Measurements from ENCODE around the gene NCKIPSD.
A peak's percentile ranks its signal among the peaks of the same experiment; 100 is the strongest.

Gene NCKIPSD

GRCh38 chr3:48664313-48664644, 21.4 kb downstream of the NCKIPSD start:
- Histone ChIP-seq H3K4me3 (ENCODE audit: low read length) (peak overlapping the region; percentile 71), H3K9ac (ENCODE audit: low read length) (no peak overlapping the region), H3K27ac (ENCODE audit: low read length) (no peak overlapping the region), H3K27me3 (ENCODE audit: control insufficient read depth, insufficient read depth, low read length) (no peaks in the 10 kb centered on the region), H3K4me1 (ENCODE audit: control insufficient read depth, low read depth, low read length) (peaks cover 4% of the 10 kb centered on the region), H3K9me3 (ENCODE audit: control insufficient read depth, low read depth, low read length) (no peaks in the 10 kb centered on the region), H3K36me3 (ENCODE audit: control insufficient read depth, low read depth, low read length) (peaks cover 3% of the 10 kb centered on the region)

DNA sequence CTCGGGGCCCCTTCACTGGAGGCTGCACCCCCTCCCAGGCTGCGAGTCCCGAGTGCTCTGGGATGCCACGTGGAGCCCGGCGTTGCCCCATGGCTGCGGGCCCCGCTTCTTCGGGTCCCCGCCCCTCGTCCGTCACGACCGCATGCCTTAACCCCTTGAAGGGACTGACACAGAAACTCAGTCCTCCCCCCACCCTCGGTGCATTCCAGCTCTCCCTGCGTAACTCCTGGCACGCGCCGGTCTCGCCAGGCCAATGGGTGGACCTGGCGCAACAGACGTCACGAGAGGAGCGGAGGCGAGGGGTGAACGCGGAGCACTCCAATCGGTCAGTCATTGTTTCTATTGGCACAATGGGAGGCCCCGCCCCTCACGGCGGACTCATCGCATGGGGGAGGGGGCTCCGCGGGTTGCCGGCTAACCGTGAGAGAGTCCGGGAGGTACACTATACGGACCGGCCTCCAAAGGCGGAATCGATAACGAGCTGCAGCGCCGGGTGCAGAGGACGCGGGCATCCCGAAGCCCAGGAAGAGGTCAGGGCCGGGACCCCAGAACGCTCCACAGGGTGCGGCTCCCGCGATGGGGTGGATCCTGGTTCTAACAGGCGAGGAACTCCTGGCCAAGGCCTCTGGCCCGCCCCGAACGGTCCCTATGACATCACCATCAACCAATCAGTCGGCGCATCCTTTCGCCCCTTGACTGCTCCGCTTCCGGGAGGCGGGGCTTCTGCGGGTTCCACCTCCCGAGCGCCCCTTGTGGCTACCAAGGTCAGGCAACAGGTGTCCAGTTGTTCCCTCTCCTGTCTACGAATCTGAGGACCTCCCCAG, 22.0 kb downstream of the NCKIPSD start:
- Histone ChIP-seq H3K9me3 (ENCODE audit: control insufficient read depth, low read depth, low read length) (no peaks in the 10 kb centered on the region), H3K36me3 (ENCODE audit: control insufficient read depth, low read depth, low read length) (peaks cover 5% of the 10 kb centered on the region), H3K27ac (ENCODE audit: low read length) (peak overlapping the region; percentile 78), H3K4me3 (ENCODE audit: low read length) (peak overlapping the region; percentile 71), H3K27me3 (ENCODE audit: control insufficient read depth, insufficient read depth, low read length) (no peaks in the 10 kb centered on the region), H3K9ac (ENCODE audit: low read length) (peak overlapping the region; percentile 94), H3K4me1 (ENCODE audit: control insufficient read depth, low read depth, low read length) (peaks cover 4% of the 10 kb centered on the region)

DNA sequence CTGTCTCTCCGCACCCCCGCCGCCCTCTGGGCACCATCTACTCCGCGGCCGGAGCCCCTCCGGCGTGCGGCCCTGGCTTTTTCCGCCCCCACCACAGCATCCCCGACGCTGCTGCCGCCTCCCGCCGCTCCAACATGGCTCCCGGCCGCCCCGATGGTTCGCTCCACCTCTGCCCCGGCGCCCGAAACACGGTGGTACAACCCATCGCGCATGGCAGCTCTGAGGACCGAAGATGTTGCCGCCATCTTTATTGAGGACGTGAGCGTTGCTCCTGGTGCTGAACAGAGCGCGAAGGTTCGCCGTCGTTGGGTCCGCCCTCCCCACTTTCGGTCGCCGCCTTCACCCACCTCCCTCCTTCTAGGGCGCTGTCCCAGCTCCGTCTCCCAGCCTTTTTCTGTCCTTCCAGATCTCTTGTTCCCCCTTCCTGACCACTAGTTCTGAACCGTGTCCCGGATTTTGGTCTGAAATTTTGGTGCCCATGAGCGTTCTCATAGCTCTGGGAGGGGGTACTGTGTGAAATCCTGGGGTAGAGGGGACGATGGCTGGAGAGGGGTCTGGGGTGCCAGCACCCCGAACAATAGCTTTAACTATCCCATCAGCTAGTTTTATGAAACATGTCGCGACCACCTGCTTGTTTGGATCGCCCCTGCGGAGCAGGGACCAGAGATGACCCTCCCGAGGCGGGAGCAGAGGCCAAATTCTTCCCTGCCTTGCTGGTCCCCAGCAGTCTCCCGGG, 22.8 kb downstream of the NCKIPSD start, which contains the start of gene CELSR3:
TSS of gene CELSR3 (minus strand) at position 134 of the 736 bp plus-strand sequence. CDS start 252 bp downstream, outside the sequence.
- Histone ChIP-seq H3K4me3 (ENCODE audit: low read length) (peak within 1 kb of the TSS; percentile 71), H3K9ac (ENCODE audit: low read length) (peak within 1 kb of the TSS; percentile 94), H3K36me3 (ENCODE audit: control insufficient read depth, low read depth, low read length) (peaks cover 5% of the 10 kb centered on the region), H3K9me3 (ENCODE audit: control insufficient read depth, low read depth, low read length) (no peaks in the 10 kb centered on the region), H3K27ac (ENCODE audit: low read length) (peak within 1 kb of the TSS; percentile 78), H3K27me3 (ENCODE audit: control insufficient read depth, insufficient read depth, low read length) (no peaks in the 10 kb centered on the region), H3K4me1 (ENCODE audit: control insufficient read depth, low read depth, low read length) (peaks cover 4% of the 10 kb centered on the region)

GRCh38 chr3:48662145-48662752, 23.5 kb downstream of the NCKIPSD start:
- H3K4me1 ChIP-seq (ENCODE audit: control insufficient read depth, low read depth, low read length) = peaks cover 4% of the 10 kb centered on the region
- H3K27me3 ChIP-seq (ENCODE audit: control insufficient read depth, insufficient read depth, low read length) = no peaks in the 10 kb centered on the region
- peak overlapping the region; percentile 56 for H3K4me3 ChIP-seq (ENCODE audit: low read length)
- H3K9ac ChIP-seq (ENCODE audit: low read length) = no peak overlapping the region
- peaks cover 5% of the 10 kb centered on the region for H3K36me3 ChIP-seq (ENCODE audit: control insufficient read depth, low read depth, low read length)
- no peak overlapping the region for H3K27ac ChIP-seq (ENCODE audit: low read length)
- no peaks in the 10 kb centered on the region for H3K9me3 ChIP-seq (ENCODE audit: control insufficient read depth, low read depth, low read length)

DNA sequence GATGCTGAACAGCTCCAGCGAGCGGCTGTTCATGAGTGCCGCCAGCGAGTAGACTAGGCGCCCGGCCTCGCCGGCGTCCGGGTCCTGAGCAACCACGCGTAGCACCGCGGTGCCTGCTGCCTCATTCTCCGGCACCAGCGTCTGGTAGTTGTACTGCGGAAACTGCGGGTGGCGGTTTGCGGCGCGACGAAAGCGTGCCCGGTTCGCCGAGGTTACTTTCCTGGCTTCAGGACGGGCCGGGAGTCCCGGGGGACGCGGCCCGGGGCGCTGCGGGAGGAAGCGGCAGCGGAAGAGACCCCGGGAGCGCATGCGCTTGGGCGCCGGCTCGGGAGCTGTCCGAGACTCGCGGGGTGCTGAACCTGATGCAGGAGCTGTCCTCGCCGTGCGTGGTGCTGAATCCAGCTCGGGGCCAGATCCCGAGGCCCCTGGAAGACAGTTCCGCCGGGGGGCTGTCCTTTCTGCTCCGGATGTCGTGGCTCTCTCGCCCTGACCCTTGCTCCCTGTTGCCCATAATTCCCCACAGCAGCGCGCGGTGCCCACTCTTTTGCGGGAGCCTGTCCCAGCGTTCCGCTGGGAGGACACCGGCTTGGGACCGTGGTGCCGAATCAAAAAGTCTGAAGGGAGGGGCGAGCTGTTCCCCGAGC, 24.1 kb downstream of the NCKIPSD start:
- peak overlapping the region; percentile 56 for H3K4me3 ChIP-seq (ENCODE audit: low read length)
- H3K36me3 ChIP-seq (ENCODE audit: control insufficient read depth, low read depth, low read length) = peaks cover 5% of the 10 kb centered on the region
- H3K4me1 ChIP-seq (ENCODE audit: control insufficient read depth, low read depth, low read length) = peaks cover 4% of the 10 kb centered on the region
- H3K9me3 ChIP-seq (ENCODE audit: control insufficient read depth, low read depth, low read length) = no peaks in the 10 kb centered on the region
- H3K9ac ChIP-seq (ENCODE audit: low read length) = no peak overlapping the region
- H3K27ac ChIP-seq (ENCODE audit: low read length) = no peak overlapping the region
- no peaks in the 10 kb centered on the region for H3K27me3 ChIP-seq (ENCODE audit: control insufficient read depth, insufficient read depth, low read length)

- no peaks in the 10 kb centered on the region for H3K27me3 ChIP-seq (ENCODE audit: control insufficient read depth, insufficient read depth, low read length)
- H3K36me3 ChIP-seq (ENCODE audit: control insufficient read depth, low read depth, low read length) = peaks cover 5% of the 10 kb centered on the region
- H3K27ac ChIP-seq (ENCODE audit: low read length) = no peak overlapping the region
- no peaks in the 10 kb centered on the region for H3K9me3 ChIP-seq (ENCODE audit: control insufficient read depth, low read depth, low read length)
- H3K4me3 ChIP-seq (ENCODE audit: low read length) = peak overlapping the region; percentile 56
- H3K4me1 ChIP-seq (ENCODE audit: control insufficient read depth, low read depth, low read length) = peaks cover 4% of the 10 kb centered on the region
- H3K9ac ChIP-seq (ENCODE audit: low read length) = no peak overlapping the region
These were observed 24.8 kb downstream of the NCKIPSD start for GRCh38 chr3:48660800-48661400.

GRCh38 chr3:48656841-48657281, 28.9 kb downstream of the NCKIPSD start:
- no peaks in the 10 kb centered on the region for H3K4me1 ChIP-seq (ENCODE audit: control insufficient read depth, low read depth, low read length)
- H3K36me3 ChIP-seq (ENCODE audit: control insufficient read depth, low read depth, low read length) = peaks cover 12% of the 10 kb centered on the region
- H3K9me3 ChIP-seq (ENCODE audit: control insufficient read depth, low read depth, low read length) = no peaks in the 10 kb centered on the region
- no peak overlapping the region for H3K27ac ChIP-seq (ENCODE audit: low read length)
- no peak overlapping the region for H3K9ac ChIP-seq (ENCODE audit: low read length)
- no peaks in the 10 kb centered on the region for H3K27me3 ChIP-seq (ENCODE audit: control insufficient read depth, insufficient read depth, low read length)
- no peak overlapping the region for H3K4me3 ChIP-seq (ENCODE audit: low read length)

DNA sequence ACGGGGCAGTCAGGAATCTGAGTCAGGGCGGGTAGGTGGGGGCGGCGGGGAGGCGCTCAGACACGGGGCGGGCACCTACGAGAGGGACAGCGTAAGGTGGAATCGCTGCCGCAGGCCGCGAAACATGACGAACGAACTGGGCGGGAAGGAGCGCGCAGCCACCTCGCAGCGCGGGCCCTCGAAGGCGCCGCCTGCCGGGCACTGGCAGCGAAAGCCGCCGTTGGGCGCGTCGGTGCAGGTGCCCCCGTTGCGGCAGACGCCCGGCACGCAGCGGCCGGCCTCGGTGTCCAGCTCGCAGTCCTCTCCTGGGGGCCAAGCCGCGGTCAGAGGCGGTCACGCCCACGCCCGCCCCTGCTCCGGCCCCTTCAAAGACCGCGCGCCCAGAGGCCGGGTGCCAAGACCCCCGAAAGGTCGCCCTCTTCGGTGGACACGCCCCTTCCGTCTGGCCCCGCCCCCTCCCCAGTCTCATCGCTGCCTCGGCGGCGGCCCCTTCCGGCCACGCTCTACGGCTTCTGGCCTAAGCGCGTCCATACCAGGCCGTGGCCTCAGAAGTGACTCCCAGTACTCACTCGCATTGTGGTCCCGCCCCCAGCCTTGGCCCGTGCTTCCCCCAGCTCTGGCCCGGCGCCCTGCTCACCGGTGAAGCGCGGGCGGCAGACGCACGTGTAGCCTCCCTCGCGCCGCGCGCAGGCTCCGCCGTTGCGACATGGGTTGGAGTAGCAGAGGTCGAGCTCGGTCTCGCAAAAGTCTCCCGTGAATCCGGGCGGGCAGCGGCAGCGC, 29.5 kb downstream of the NCKIPSD start:
- peaks cover 13% of the 10 kb centered on the region for H3K36me3 ChIP-seq (ENCODE audit: control insufficient read depth, low read depth, low read length)
- H3K4me3 ChIP-seq (ENCODE audit: low read length) = peak overlapping the region; percentile 50
- H3K27me3 ChIP-seq (ENCODE audit: control insufficient read depth, insufficient read depth, low read length) = no peaks in the 10 kb centered on the region
- H3K9ac ChIP-seq (ENCODE audit: low read length) = no peak overlapping the region
- no peaks in the 10 kb centered on the region for H3K9me3 ChIP-seq (ENCODE audit: control insufficient read depth, low read depth, low read length)
- no peak overlapping the region for H3K27ac ChIP-seq (ENCODE audit: low read length)
- no peaks in the 10 kb centered on the region for H3K4me1 ChIP-seq (ENCODE audit: control insufficient read depth, low read depth, low read length)

DNA sequence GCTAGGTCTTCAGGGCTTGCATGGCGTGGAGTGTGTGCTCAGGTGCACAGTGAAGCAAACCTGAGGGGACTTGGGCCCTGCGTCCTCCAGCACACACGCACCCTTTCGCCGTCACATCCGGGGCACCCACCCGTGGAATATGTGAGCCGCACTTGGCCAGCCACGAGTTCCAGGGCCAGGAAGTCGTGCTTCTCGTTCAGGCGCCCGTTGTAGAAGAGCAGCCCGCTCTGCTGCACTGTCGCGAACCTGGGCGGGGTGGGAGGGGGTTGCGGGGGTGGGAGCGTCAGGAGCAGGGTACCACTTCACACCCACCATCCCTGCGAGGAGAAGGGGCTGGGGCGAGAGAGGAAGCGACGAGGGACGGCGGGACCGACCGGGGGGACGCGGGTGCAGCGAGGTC, 30.1 kb downstream of the NCKIPSD start:
- no peaks in the 10 kb centered on the region for H3K9me3 ChIP-seq (ENCODE audit: control insufficient read depth, low read depth, low read length)
- peak overlapping the region; percentile 50 for H3K4me3 ChIP-seq (ENCODE audit: low read length)
- H3K9ac ChIP-seq (ENCODE audit: low read length) = no peak overlapping the region
- H3K27me3 ChIP-seq (ENCODE audit: control insufficient read depth, insufficient read depth, low read length) = no peaks in the 10 kb centered on the region
- no peak overlapping the region for H3K27ac ChIP-seq (ENCODE audit: low read length)
- no peaks in the 10 kb centered on the region for H3K4me1 ChIP-seq (ENCODE audit: control insufficient read depth, low read depth, low read length)
- peaks cover 16% of the 10 kb centered on the region for H3K36me3 ChIP-seq (ENCODE audit: control insufficient read depth, low read depth, low read length)

GRCh38 chr3:48655063-48655462, 30.7 kb downstream of the NCKIPSD start:
- Histone ChIP-seq H3K27ac (ENCODE audit: low read length) (no peak overlapping the region), H3K36me3 (ENCODE audit: control insufficient read depth, low read depth, low read length) (peaks cover 16% of the 10 kb centered on the region), H3K4me3 (ENCODE audit: low read length) (peak overlapping the region; percentile 30), H3K9me3 (ENCODE audit: control insufficient read depth, low read depth, low read length) (no peaks in the 10 kb centered on the region), H3K4me1 (ENCODE audit: control insufficient read depth, low read depth, low read length) (no peaks in the 10 kb centered on the region), H3K27me3 (ENCODE audit: control insufficient read depth, insufficient read depth, low read length) (no peaks in the 10 kb centered on the region), H3K9ac (ENCODE audit: low read length) (no peak overlapping the region)
